ENCODE measurements around the gene TMEM132D. TPM values are rescaled to one million over a fixed set of nuclear protein-coding genes. Genes with fewer than 3 reads are reported as not detected.

The TMEM132D gene
- total RNA-seq, 1 experiment from 2014 or later = not detected

DNA sequence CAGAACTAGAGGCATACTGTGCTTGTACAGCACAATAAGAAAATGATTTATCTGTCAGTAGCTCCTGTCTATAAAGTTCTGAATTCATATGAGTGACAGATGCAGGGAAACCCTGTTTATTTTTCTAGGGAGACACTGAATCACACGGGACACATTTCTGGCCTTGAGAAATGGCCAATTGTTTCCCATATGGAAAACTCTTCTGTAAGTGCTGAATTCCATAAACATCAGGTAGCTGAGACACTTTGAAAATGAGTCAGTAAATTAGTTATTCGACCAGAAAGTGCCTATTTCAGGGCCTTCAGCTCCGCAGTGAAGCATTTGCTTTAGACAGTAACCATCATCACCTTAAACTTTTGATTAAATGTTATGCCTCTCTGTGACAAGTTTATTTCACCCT, 184.4 kb downstream of the TMEM132D start:
- POLR2A ChIA-PET (ENCODE audit: low non-redundant PET) = no interaction called here
- H3K27me3 ChIP-seq (replicated peaks; ENCODE audit: insufficient read depth, low read depth, low read length, poor library complexity) = no peaks in the 10 kb centered on the region
- no peak for TF ChIP-seq EZH2 (IDR thresholded peaks at IDR 0.05; ENCODE audit: borderline replicate concordance, low read depth, low read length, poor library complexity, severe bottlenecking)
- H3K4me1 ChIP-seq (ENCODE audit: insufficient read depth, low read length, poor library complexity, severe bottlenecking) = no peaks in the 10 kb centered on the region
- peaks cover 7% of the 10 kb centered on the region for H3K9me3 ChIP-seq (ENCODE audit: low read depth, low read length, poor library complexity, severe bottlenecking)
- no TSS peak for BruUV-seq (replicated peaks)
- H3K4me3 ChIP-seq (ENCODE audit: low read depth, low read length, poor library complexity, severe bottlenecking) = no peak overlapping the region
- CTCF ChIA-PET = no interaction called here
- H3K36me3 ChIP-seq (ENCODE audit: insufficient read depth, low read length, poor library complexity, severe bottlenecking) = no peaks in the 10 kb centered on the region
- no peak for DNase-seq (ENCODE audit: low spot score)
- no peak overlapping the region for H3K27ac ChIP-seq (ENCODE audit: low read depth, low read length, poor library complexity, severe bottlenecking)
- intact Hi-C loops (cut with micrococcal nuclease; ENCODE audit: unreplicated experiment) = no loop called here

DNA sequence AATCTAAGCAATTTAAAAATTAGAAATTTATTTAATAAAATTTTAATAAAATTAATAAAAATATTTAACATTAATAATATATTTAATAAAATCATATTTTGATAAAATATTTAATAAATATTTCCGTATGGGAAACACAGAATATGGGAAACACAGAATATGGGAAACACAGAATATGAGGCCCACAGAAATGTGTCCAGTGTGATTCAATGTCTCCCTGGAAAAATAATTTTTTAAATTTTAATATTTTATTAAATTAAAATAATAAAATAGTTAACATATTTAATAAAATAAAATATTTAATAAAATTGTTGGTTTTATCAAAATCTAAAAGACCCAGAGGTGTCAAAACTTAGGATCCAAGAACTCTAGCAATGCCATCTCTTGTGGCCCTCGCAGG, 186.4 kb downstream of the TMEM132D start:
- TF ChIP-seq, protein P1, sequence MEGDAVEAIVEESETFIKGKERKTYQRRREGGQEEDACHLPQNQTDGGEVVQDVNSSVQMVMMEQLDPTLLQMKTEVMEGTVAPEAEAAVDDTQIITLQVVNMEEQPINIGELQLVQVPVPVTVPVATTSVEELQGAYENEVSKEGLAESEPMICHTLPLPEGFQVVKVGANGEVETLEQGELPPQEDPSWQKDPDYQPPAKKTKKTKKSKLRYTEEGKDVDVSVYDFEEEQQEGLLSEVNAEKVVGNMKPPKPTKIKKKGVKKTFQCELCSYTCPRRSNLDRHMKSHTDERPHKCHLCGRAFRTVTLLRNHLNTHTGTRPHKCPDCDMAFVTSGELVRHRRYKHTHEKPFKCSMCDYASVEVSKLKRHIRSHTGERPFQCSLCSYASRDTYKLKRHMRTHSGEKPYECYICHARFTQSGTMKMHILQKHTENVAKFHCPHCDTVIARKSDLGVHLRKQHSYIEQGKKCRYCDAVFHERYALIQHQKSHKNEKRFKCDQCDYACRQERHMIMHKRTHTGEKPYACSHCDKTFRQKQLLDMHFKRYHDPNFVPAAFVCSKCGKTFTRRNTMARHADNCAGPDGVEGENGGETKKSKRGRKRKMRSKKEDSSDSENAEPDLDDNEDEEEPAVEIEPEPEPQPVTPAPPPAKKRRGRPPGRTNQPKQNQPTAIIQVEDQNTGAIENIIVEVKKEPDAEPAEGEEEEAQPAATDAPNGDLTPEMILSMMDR (conservative IDR thresholded peaks at IDR 0.05; ENCODE audit: low read depth, low read length) = no peak
- no peak for TF ChIP-seq EZH2 (IDR thresholded peaks at IDR 0.05; ENCODE audit: borderline replicate concordance, low read depth, low read length, poor library complexity, severe bottlenecking)
- DNase-seq (ENCODE audit: low spot score) = no peak
- Histone ChIP-seq H3K27me3 (replicated peaks; ENCODE audit: insufficient read depth, low read depth, low read length, poor library complexity) (no peaks in the 10 kb centered on the region), H3K9me3 (ENCODE audit: low read depth, low read length, poor library complexity, severe bottlenecking) (peaks cover 26% of the 10 kb centered on the region), H3K27ac (ENCODE audit: low read depth, low read length, poor library complexity, severe bottlenecking) (no peak overlapping the region), H3K36me3 (ENCODE audit: insufficient read depth, low read length, poor library complexity, severe bottlenecking) (no peaks in the 10 kb centered on the region), H3K4me1 (ENCODE audit: insufficient read depth, low read length, poor library complexity, severe bottlenecking) (no peaks in the 10 kb centered on the region), H3K4me3 (ENCODE audit: low read depth, low read length, poor library complexity, severe bottlenecking) (no peak overlapping the region)
- BruUV-seq (replicated peaks) = no TSS peak
- ChIA-PET POLR2A (ENCODE audit: low non-redundant PET) (no interaction called here), CTCF (no interaction called here)
- intact Hi-C loops (cut with micrococcal nuclease; ENCODE audit: unreplicated experiment) = no loop called here

DNA sequence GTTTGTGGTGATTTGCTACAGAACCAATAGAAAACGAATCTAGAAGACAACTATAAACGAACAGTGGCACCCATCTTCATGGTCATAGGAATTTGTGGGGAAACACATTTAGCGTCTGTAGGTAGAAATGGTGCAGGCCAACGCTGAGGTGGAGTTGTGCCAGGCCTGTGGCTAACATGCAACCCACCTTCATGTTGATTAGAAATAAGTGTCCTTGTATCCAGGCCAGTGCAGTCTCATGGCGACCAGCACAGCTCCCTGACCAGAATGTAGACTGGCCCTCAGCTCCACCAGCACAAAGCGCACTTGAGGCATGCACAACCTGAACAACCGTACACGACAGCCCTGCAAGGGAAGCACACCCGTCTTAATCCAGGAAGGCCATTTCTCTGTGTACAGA, 187.0 kb downstream of the TMEM132D start:
- DNase-seq (ENCODE audit: low spot score) = no peak
- ChIA-PET POLR2A (ENCODE audit: low non-redundant PET) (no interaction called here), CTCF (no interaction called here)
- H3K9me3 ChIP-seq (ENCODE audit: low read depth, low read length, poor library complexity, severe bottlenecking) = peaks cover 29% of the 10 kb centered on the region
- BruUV-seq (replicated peaks) = no TSS peak
- no peaks in the 10 kb centered on the region for H3K27me3 ChIP-seq (replicated peaks; ENCODE audit: insufficient read depth, low read depth, low read length, poor library complexity)
- H3K4me1 ChIP-seq (ENCODE audit: insufficient read depth, low read length, poor library complexity, severe bottlenecking) = no peaks in the 10 kb centered on the region
- intact Hi-C loops (cut with micrococcal nuclease; ENCODE audit: unreplicated experiment) = no loop called here
- no peak overlapping the region for H3K4me3 ChIP-seq (ENCODE audit: low read depth, low read length, poor library complexity, severe bottlenecking)
- no peak overlapping the region for H3K27ac ChIP-seq (ENCODE audit: low read depth, low read length, poor library complexity, severe bottlenecking)
- H3K36me3 ChIP-seq (ENCODE audit: insufficient read depth, low read length, poor library complexity, severe bottlenecking) = no peaks in the 10 kb centered on the region
- no peak for TF ChIP-seq EZH2 (IDR thresholded peaks at IDR 0.05; ENCODE audit: borderline replicate concordance, low read depth, low read length, poor library complexity, severe bottlenecking)
- TF ChIP-seq, protein P1 (conservative IDR thresholded peaks at IDR 0.05; ENCODE audit: low read depth, low read length) = no peak

DNA sequence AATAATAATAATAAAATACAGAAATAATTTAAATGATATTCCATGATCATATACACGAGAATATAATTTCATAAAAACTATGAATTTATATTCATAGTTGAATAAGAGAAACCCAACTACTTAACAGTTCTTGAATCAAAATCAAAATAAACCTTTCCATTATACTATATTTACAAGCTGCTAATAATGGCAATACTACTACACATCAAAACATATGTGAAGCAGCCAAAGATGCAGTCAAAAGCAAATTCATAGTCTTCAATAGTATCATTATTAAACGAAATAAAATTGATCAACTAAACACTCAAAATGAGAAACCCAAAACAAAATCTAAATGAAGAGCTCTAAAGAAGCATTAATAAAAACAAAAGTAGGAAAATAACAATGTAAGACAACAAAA, 197.1 kb downstream of the TMEM132D start:
- Histone ChIP-seq H3K27me3 (replicated peaks; ENCODE audit: insufficient read depth, low read depth, low read length, poor library complexity) (no peaks in the 10 kb centered on the region), H3K27ac (ENCODE audit: low read depth, low read length, poor library complexity, severe bottlenecking) (no peak overlapping the region), H3K4me3 (ENCODE audit: low read depth, low read length, poor library complexity, severe bottlenecking) (no peak overlapping the region), H3K9me3 (ENCODE audit: low read depth, low read length, poor library complexity, severe bottlenecking) (peaks cover 55% of the 10 kb centered on the region), H3K36me3 (ENCODE audit: insufficient read depth, low read length, poor library complexity, severe bottlenecking) (no peaks in the 10 kb centered on the region), H3K4me1 (ENCODE audit: insufficient read depth, low read length, poor library complexity, severe bottlenecking) (no peaks in the 10 kb centered on the region)
- no peak for DNase-seq (ENCODE audit: low spot score)
- CTCF ChIA-PET = no interaction called here
- intact Hi-C loops (cut with micrococcal nuclease; ENCODE audit: unreplicated experiment) = no loop called here
- no TSS peak for BruUV-seq (replicated peaks)
- TF ChIP-seq EZH2 (IDR thresholded peaks at IDR 0.05; ENCODE audit: borderline replicate concordance, low read depth, low read length, poor library complexity, severe bottlenecking) = no peak
- TF ChIP-seq, protein P1 (conservative IDR thresholded peaks at IDR 0.05; ENCODE audit: low read depth, low read length) = no peak
- POLR2A ChIA-PET (ENCODE audit: low non-redundant PET) = no interaction called here
